Suprapubic skin (tissue), 4 donors: ENCODE data around the gene QSOX1. TPM values are rescaled to one million over a fixed set of nuclear protein-coding genes. Genes with fewer than 3 reads are reported as not detected.

ENCODE experiments used
- DNase-seq, 2 donors: peaks; one replicate each; pipeline ENCODE4 v3.0.0-alpha.2; 2019; ENCODE audit warnings: low spot score in 2 of 2
- H3K27ac ChIP-seq: fragments of 200-600 bp; sonication (generic); one replicate; pipeline ENCODE4 v1.5.1; 2019
- H3K27me3 ChIP-seq: fragments of 200-600 bp; sonication (generic); one replicate; pipeline ENCODE4 v1.5.1; 2019
- H3K36me3 ChIP-seq: fragments of 200-600 bp; sonication (generic); one replicate; pipeline ENCODE4 v1.5.1; 2019
- H3K4me1 ChIP-seq: fragments of 200-600 bp; sonication (generic); one replicate; pipeline ENCODE4 v1.5.1; 2019
- H3K4me3 ChIP-seq: fragments of 200-600 bp; sonication (generic); one replicate; pipeline ENCODE4 v1.5.1; 2019; ENCODE audit warnings: mild to moderate bottlenecking
- H3K9me3 ChIP-seq: fragments of 200-600 bp; sonication (generic); one replicate; pipeline ENCODE4 v1.5.1; 2019
- CTCF ChIP-seq, 2 donors: fragments of 200-600 bp in 1 of 2; fragments of 450-650 bp in 1 of 2; sonication (generic) in 1 of 2; IDR thresholded peaks; one replicate each; pipeline ENCODE4 v1.5.1; 2016 to 2019; ENCODE audit warnings: antibody characterized with exemption in 2 of 2, mild to moderate bottlenecking in 1 of 2, moderate library complexity in 1 of 2
- EP300 ChIP-seq: sonication (generic); formaldehyde crosslinking; IDR thresholded peaks from one replicate; pipeline ENCODE4 v1.6.1; 2017; ENCODE audit warnings: antibody characterized with exemption
- POLR2A ChIP-seq, 2 donors: fragments of 450-650 bp; IDR thresholded peaks; one replicate each; pipeline ENCODE4 v1.6.1; 2017; ENCODE audit warnings: antibody characterized with exemption in 2 of 2, mild to moderate bottlenecking in 2 of 2, moderate library complexity in 2 of 2
- POLR2AphosphoS5 ChIP-seq, 3 donors: sonication (generic); formaldehyde crosslinking; IDR thresholded peaks; one replicate each; pipeline ENCODE4 v1.6.1; 2017; ENCODE audit warnings: antibody characterized with exemption in 3 of 3
- WGBS: methylation state at CpG from one replicate; pipeline ENCODE4 v1.1.5; 2018; 5-methylcytosine and 5-hydroxymethylcytosine counted together
- total RNA-seq, 4 donors: library from RNA; depleted of rRNA; stranded (reverse); fragments of >200 nt; gene quantifications; one replicate each; pipeline ENCODE4 v1.1.0, GENCODE V29; 2016

QSOX1 gene
- total RNA-seq, 4 donors from 2014 or later = 56.6 to 66.1 (median 61.5) TPM

- peak in 1 of 2 donors; percentile 37 for DNase-seq
- H3K36me3 ChIP-seq = peaks cover 62% of the 10 kb centered on the region
- TF ChIP-seq POLR2A (IDR thresholded peaks at IDR 0.05) (no peak), POLR2AphosphoS5 (IDR thresholded peaks at IDR 0.05) (no peak), EP300 (no peak), CTCF (IDR thresholded peaks at IDR 0.05) (no peak)
- no peak overlapping the region for H3K27ac ChIP-seq
- 90% methylated on average over 9 of the region's 10 CpGs for WGBS
- no peaks in the 10 kb centered on the region for H3K4me1 ChIP-seq
- H3K4me3 ChIP-seq = no peak overlapping the region
- no peaks in the 10 kb centered on the region for H3K27me3 ChIP-seq
- no peaks in the 10 kb centered on the region for H3K9me3 ChIP-seq
These were observed 28.8 kb downstream of the QSOX1 start for GRCh38 chr1:180183426-180183825.

GRCh38 chr1:180184041-180184440 is 29.4 kb downstream of the QSOX1 start:
- TF ChIP-seq POLR2AphosphoS5 (IDR thresholded peaks at IDR 0.05) (no peak), CTCF (IDR thresholded peaks at IDR 0.05) (no peak), POLR2A (IDR thresholded peaks at IDR 0.05) (no peak), EP300 (no peak)
- Histone ChIP-seq H3K4me3 (no peak overlapping the region), H3K4me1 (no peaks in the 10 kb centered on the region), H3K9me3 (no peaks in the 10 kb centered on the region), H3K27ac (no peak overlapping the region), H3K36me3 (peaks cover 68% of the 10 kb centered on the region), H3K27me3 (no peaks in the 10 kb centered on the region)
- 97% methylated on average over 9 of the region's 9 CpGs for WGBS
- DNase-seq = peak in 1 of 2 donors; percentile 44

- Histone ChIP-seq H3K4me1 (no peaks in the 10 kb centered on the region), H3K27ac (no peak overlapping the region), H3K36me3 (peaks cover 80% of the 10 kb centered on the region), H3K9me3 (no peaks in the 10 kb centered on the region), H3K27me3 (no peaks in the 10 kb centered on the region), H3K4me3 (no peak overlapping the region)
- WGBS = 90% methylated on average over 2 of the region's 5 CpGs
- TF ChIP-seq POLR2AphosphoS5 (IDR thresholded peaks at IDR 0.05) = no peak
- no peak for TF ChIP-seq EP300
- no peak for TF ChIP-seq CTCF (IDR thresholded peaks at IDR 0.05)
- no peak for TF ChIP-seq POLR2A (IDR thresholded peaks at IDR 0.05)
- DNase-seq = peak in 1 of 2 donors; percentile 36
These were observed 30.6 kb downstream of the QSOX1 start for GRCh38 chr1:180185281-180185680.

- DNase-seq = no peak
- H3K36me3 ChIP-seq = peaks cover 88% of the 10 kb centered on the region
- H3K9me3 ChIP-seq = no peaks in the 10 kb centered on the region
- no peak overlapping the region for H3K27ac ChIP-seq
- TF ChIP-seq POLR2A (IDR thresholded peaks at IDR 0.05) (no peak), EP300 (no peak), CTCF (IDR thresholded peaks at IDR 0.05) (no peak), POLR2AphosphoS5 (IDR thresholded peaks at IDR 0.05) (no peak)
- WGBS = 100% methylated on average over 9 of the region's 9 CpGs
- no peaks in the 10 kb centered on the region for H3K27me3 ChIP-seq
- no peak overlapping the region for H3K4me3 ChIP-seq
- H3K4me1 ChIP-seq = no peaks in the 10 kb centered on the region
These were observed 31.4 kb downstream of the QSOX1 start for GRCh38 chr1:180185971-180186645.

- DNase-seq = no peak
- 90% methylated on average over 2 of the region's 8 CpGs for WGBS
- Histone ChIP-seq H3K27me3 (no peaks in the 10 kb centered on the region), H3K27ac (no peak overlapping the region), H3K9me3 (no peaks in the 10 kb centered on the region), H3K36me3 (peaks cover 94% of the 10 kb centered on the region), H3K4me1 (no peaks in the 10 kb centered on the region), H3K4me3 (no peak overlapping the region)
- TF ChIP-seq POLR2A (IDR thresholded peaks at IDR 0.05) (no peak), CTCF (IDR thresholded peaks at IDR 0.05) (no peak), POLR2AphosphoS5 (IDR thresholded peaks at IDR 0.05) (no peak), EP300 (no peak)
These were observed 32.2 kb downstream of the QSOX1 start for GRCh38 chr1:180186831-180187230.
